ENCODE measurements around the gene TSPEAR. TPM values are rescaled to one million over a fixed set of nuclear protein-coding genes. Genes with fewer than 3 reads are reported as not detected.
A peak's percentile ranks its signal among the peaks of the same experiment; 100 is the strongest.

The TSPEAR gene
- polyA plus RNA-seq, 1 of the 3 experiments (the other 2 are of a cell fraction), result 0.08 TPM

DNA sequence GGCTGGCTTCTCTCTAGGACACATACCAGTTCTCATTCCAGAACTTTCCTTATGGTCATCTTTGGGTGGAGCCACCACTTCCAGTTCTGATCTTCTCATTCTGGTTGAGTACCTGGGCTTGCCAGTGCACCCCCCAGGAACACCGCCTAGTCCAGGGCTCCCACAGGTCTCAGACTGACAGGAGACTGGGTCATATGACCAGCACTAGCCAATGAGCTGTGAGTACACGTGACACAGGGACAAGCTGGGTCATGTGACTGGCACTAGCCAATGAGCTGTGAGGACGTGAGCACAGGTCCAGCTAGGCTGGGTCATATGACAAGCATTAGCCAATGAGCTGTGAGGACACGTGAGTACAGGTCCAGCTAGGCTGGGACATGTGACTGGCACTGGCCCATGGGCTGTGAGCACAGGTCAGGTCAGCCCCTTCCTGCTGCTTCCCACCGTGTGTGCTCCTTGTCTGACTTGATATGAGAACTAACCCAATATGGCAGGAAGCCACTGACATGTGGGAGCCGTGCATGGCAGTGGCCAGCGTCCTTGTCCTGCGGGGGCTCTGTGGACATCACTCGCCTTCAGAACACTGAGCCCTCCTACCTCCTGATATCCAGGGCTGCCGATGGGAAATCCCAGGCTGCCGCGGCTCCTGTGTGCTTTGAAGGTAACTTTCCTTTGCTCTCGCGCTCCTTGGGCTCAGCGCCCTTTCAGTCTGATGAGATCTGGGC is 194.0 kb downstream of the TSPEAR start (continued):
- TF ChIP-seq, protein P1, sequence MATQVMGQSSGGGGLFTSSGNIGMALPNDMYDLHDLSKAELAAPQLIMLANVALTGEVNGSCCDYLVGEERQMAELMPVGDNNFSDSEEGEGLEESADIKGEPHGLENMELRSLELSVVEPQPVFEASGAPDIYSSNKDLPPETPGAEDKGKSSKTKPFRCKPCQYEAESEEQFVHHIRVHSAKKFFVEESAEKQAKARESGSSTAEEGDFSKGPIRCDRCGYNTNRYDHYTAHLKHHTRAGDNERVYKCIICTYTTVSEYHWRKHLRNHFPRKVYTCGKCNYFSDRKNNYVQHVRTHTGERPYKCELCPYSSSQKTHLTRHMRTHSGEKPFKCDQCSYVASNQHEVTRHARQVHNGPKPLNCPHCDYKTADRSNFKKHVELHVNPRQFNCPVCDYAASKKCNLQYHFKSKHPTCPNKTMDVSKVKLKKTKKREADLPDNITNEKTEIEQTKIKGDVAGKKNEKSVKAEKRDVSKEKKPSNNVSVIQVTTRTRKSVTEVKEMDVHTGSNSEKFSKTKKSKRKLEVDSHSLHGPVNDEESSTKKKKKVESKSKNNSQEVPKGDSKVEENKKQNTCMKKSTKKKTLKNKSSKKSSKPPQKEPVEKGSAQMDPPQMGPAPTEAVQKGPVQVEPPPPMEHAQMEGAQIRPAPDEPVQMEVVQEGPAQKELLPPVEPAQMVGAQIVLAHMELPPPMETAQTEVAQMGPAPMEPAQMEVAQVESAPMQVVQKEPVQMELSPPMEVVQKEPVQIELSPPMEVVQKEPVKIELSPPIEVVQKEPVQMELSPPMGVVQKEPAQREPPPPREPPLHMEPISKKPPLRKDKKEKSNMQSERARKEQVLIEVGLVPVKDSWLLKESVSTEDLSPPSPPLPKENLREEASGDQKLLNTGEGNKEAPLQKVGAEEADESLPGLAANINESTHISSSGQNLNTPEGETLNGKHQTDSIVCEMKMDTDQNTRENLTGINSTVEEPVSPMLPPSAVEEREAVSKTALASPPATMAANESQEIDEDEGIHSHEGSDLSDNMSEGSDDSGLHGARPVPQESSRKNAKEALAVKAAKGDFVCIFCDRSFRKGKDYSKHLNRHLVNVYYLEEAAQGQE (IDR thresholded peaks at IDR 0.05; ENCODE audit: low read depth, low read length), result no peak
- peak; percentile 82 for TF ChIP-seq CHD2 (IDR thresholded peaks at IDR 0.05; ENCODE audit: low read length, partially characterized antibody)
- no peak for TF ChIP-seq YY1 (IDR thresholded peaks at IDR 0.05; ENCODE audit: low read depth)
- no peak for TF ChIP-seq NFIC (IDR thresholded peaks at IDR 0.05; ENCODE audit: borderline replicate concordance)
- TF ChIP-seq GABPA (IDR thresholded peaks at IDR 0.05; ENCODE audit: low read depth), result 0 out of 2 replicates have a peak, but pooled peaks have one; percentile 38
- no peak for TF ChIP-seq JUND (IDR thresholded peaks at IDR 0.05)
- TF ChIP-seq TAF1 (IDR thresholded peaks at IDR 0.05; ENCODE audit: borderline replicate concordance, low read depth, low read length), result peak; percentile 34; the same call in 1 of the 2 replicates
- TF ChIP-seq, protein P2, sequence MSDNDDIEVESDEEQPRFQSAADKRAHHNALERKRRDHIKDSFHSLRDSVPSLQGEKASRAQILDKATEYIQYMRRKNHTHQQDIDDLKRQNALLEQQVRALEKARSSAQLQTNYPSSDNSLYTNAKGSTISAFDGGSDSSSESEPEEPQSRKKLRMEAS (IDR thresholded peaks at IDR 0.05; ENCODE audit: low read depth), result peak; percentile 84

GRCh38 chr21:44516828-44517174 is 194.6 kb downstream of the TSPEAR start:
- Histone ChIP-seq H3K4me3 (ENCODE audit: low read depth in 2 of 2, low read length in 1 of 2) (peak overlapping the region; percentile 60 to 86), H3K4me2 (peak overlapping the region; percentile 74), H3K4me1 (ENCODE audit: control insufficient read depth in 1 of 2, insufficient read depth in 2 of 2, low read depth in 1 of 2, low read length in 1 of 2) (peaks cover 0 to 18% of the 10 kb centered on the region in 2 experiments; a peak in 1 of 4 replicates), H3K9me2 (no peaks in the 10 kb centered on the region), H3K27me3 (ENCODE audit: insufficient read depth) (no peaks in the 10 kb centered on the region), H4K20me1 (ENCODE audit: insufficient read depth) (no peaks in the 10 kb centered on the region), H3K9me3 (no peaks in the 10 kb centered on the region), H3K9ac (no peak overlapping the region), H3K36me3 (replicated peaks in 1 of 2; ENCODE audit: control insufficient read depth in 1 of 2, insufficient read depth in 2 of 2, low read length in 1 of 2) (no peaks in the 10 kb centered on the region), H3K79me2 (ENCODE audit: insufficient read depth) (peaks cover 11% of the 10 kb centered on the region; the same call in 1 of the 2 replicates), H3F3A (replicated peaks; ENCODE audit: insufficient read depth) (no peaks in the 10 kb centered on the region), H3K27ac (ENCODE audit: low read depth in 2 of 2, low read length in 1 of 2) (peak overlapping the region in 1 of 2 experiments; percentile 6; a peak in 1 of 4 replicates), H2AFZ (ENCODE audit: low read depth) (peak overlapping the region; percentile 62; the same call in 1 of the 2 replicates)
- ChIA-PET CTCF (no interaction called here), POLR2A (no interaction called here)
- WGBS (ENCODE audit: low lambda C conversion rate), result 53% methylated on average over 10 of the region's 10 CpGs
- no peak for DNase-seq
- TF ChIP-seq RXRA (IDR thresholded peaks at IDR 0.05; ENCODE audit: borderline replicate concordance, low read depth) (no peak), CTCF (IDR thresholded peaks at IDR 0.05) (no peak), POLR2AphosphoS5 (IDR thresholded peaks at IDR 0.05; ENCODE audit: low read depth, low read length) (no peak), ZBTB33 (IDR thresholded peaks at IDR 0.05; ENCODE audit: borderline replicate concordance, low read depth) (no peak), RCOR1 (IDR thresholded peaks at IDR 0.05; ENCODE audit: low read length) (no peak), IRF3 (IDR thresholded peaks at IDR 0.05; ENCODE audit: low read depth, low read length) (no peak), YY1 (IDR thresholded peaks at IDR 0.05; ENCODE audit: low read depth) (no peak), FOXM1 (IDR thresholded peaks at IDR 0.05; ENCODE audit: low read depth) (no peak), MXI1 (IDR thresholded peaks at IDR 0.05; ENCODE audit: low read depth, low read length) (no peak), TAF1 (IDR thresholded peaks at IDR 0.05; ENCODE audit: borderline replicate concordance, low read depth, low read length) (no peak), EP300 (IDR thresholded peaks at IDR 0.05; ENCODE audit: borderline replicate concordance in 1 of 2, low read depth in 1 of 2, low read length in 1 of 2) (no peak), SMC3 (IDR thresholded peaks at IDR 0.05; ENCODE audit: low read depth, low read length) (no peak), TCF12 (IDR thresholded peaks at IDR 0.05) (no peak)
- TF ChIP-seq, protein P2 (IDR thresholded peaks at IDR 0.05; ENCODE audit: low read depth), result no peak

Measured in SK-N-SH (cell line).